Measurements from ENCODE around the gene HIRA. TPM values are rescaled to one million over a fixed set of nuclear protein-coding genes. Genes with fewer than 3 reads are reported as not detected.

Gene HIRA
- total and polyA plus RNA-seq, 8 donors: 6.4 to 47.2 (median 12.6) TPM

GRCh38 chr22:19457828-19458428, 26.4 kb upstream of the HIRA start:
- no peaks in the 10 kb centered on the region for H3K27me3 ChIP-seq
- H3K36me3 ChIP-seq: peaks cover 79 to 100% (median 99%) of the 10 kb centered on the region in 4 donors
- TF ChIP-seq POLR2AphosphoS5 (IDR thresholded peaks at IDR 0.05) (no peak), CTCF (IDR thresholded peaks at IDR 0.05) (no peak), POLR2A (IDR thresholded peaks at IDR 0.05) (no peak), EP300 (IDR thresholded peaks at IDR 0.05) (no peak)
- intact Hi-C loops (cut with DNase I; ENCODE audit: low total_unique reads): loop anchor here (10.0 kb wide), 1 partner anchor 273 kb away; no protein-coding TSS in a partner anchor
- WGBS, 5 donors: 93 to 97% (median 97%) methylated on average over 8 of the region's 8 CpGs
- no peaks in the 10 kb centered on the region for H3K4me1 ChIP-seq
- H3K27ac ChIP-seq: no peak overlapping the region
- no peaks in the 10 kb centered on the region for H3K9me3 ChIP-seq
- DNase-seq: no peak
- H3K4me3 ChIP-seq: no peak overlapping the region

- 91 to 96% (median 94%) methylated on average over 7 to 10 of the region's 10 CpGs for WGBS, 5 donors
- peaks cover 76 to 100% (median 99%) of the 10 kb centered on the region in 4 donors for H3K36me3 ChIP-seq
- intact Hi-C loops (cut with DNase I; ENCODE audit: low total_unique reads): loop anchor here (10.0 kb wide), 1 partner anchor 272 kb away; no protein-coding TSS in a partner anchor
Observed at GRCh38 chr22:19456541-19456940, 25.0 kb upstream of the HIRA start.

GRCh38 chr22:19455585-19456370, 24.2 kb upstream of the HIRA start:
- H3K27me3 ChIP-seq: no peaks in the 10 kb centered on the region
- TF ChIP-seq EP300 (IDR thresholded peaks at IDR 0.05) (no peak), CTCF (IDR thresholded peaks at IDR 0.05) (no peak), POLR2AphosphoS5 (IDR thresholded peaks at IDR 0.05) (no peak), POLR2A (IDR thresholded peaks at IDR 0.05) (no peak)
- no peak for DNase-seq
- intact Hi-C loops (cut with DNase I; ENCODE audit: low total_unique reads): loop anchor here (10.0 kb wide), 1 partner anchor 271 kb away; no protein-coding TSS in a partner anchor
- WGBS, 5 donors: 51 to 73% (median 68%) methylated on average over 4 of the region's 4 CpGs
- H3K27ac ChIP-seq: no peak overlapping the region
- H3K4me3 ChIP-seq: no peak overlapping the region
- peaks cover 77 to 100% (median 98%) of the 10 kb centered on the region in 4 donors for H3K36me3 ChIP-seq
- no peaks in the 10 kb centered on the region for H3K4me1 ChIP-seq
- no peaks in the 10 kb centered on the region for H3K9me3 ChIP-seq

More at GRCh38 chr22:19456541-19456940, 25.0 kb upstream of the HIRA start:
- H3K4me1 ChIP-seq: no peaks in the 10 kb centered on the region
- H3K4me3 ChIP-seq: no peak overlapping the region
- no peak for DNase-seq
- no peaks in the 10 kb centered on the region for H3K27me3 ChIP-seq
- no peak overlapping the region for H3K27ac ChIP-seq
- TF ChIP-seq POLR2A (IDR thresholded peaks at IDR 0.05): no peak
- no peak for TF ChIP-seq CTCF (IDR thresholded peaks at IDR 0.05)
- no peak for TF ChIP-seq EP300 (IDR thresholded peaks at IDR 0.05)
- TF ChIP-seq POLR2AphosphoS5 (IDR thresholded peaks at IDR 0.05): no peak
- no peaks in the 10 kb centered on the region for H3K9me3 ChIP-seq

GRCh38 chr22:19455033-19455432, 23.5 kb upstream of the HIRA start:
- no peak for DNase-seq
- H3K36me3 ChIP-seq: peaks cover 77 to 100% (median 98%) of the 10 kb centered on the region in 4 donors
- intact Hi-C loops (cut with DNase I; ENCODE audit: low total_unique reads): loop anchor here (10.0 kb wide), 1 partner anchor 270 kb away; no protein-coding TSS in a partner anchor
- H3K9me3 ChIP-seq: no peaks in the 10 kb centered on the region
- no peak overlapping the region for H3K4me3 ChIP-seq
- H3K27me3 ChIP-seq: no peaks in the 10 kb centered on the region
- no peaks in the 10 kb centered on the region for H3K4me1 ChIP-seq
- no peak for TF ChIP-seq CTCF (IDR thresholded peaks at IDR 0.05)
- TF ChIP-seq EP300 (IDR thresholded peaks at IDR 0.05): no peak
- no peak for TF ChIP-seq POLR2A (IDR thresholded peaks at IDR 0.05)
- TF ChIP-seq POLR2AphosphoS5 (IDR thresholded peaks at IDR 0.05): no peak
- 88 to 100% (median 93%) methylated on average over 2 of the region's 2 CpGs for WGBS, 5 donors
- H3K27ac ChIP-seq: no peak overlapping the region

Measured in stomach (tissue), 9 donors.